Erythroblast (primary cell): Measurements from ENCODE around the gene ITGB3BP.

ENCODE experiments used
- GATA1 ChIP-seq: IDR thresholded peaks from 2 replicates; pipeline ENCODE4 v1.6.1; 2011; ENCODE audit warnings: low read depth, mild to moderate bottlenecking, control low read depth, low read length, moderate library complexity
- POLR2A ChIP-seq: IDR thresholded peaks from 2 replicates; pipeline ENCODE4 v1.6.1; 2011; ENCODE audit warnings: mild to moderate bottlenecking, low read length

- no peak for TF ChIP-seq POLR2A
- TF ChIP-seq GATA1 = no peak
Observed at GRCh38 chr1:63557365-63557987, 34.5 kb upstream of the ITGB3BP start.
